Chondrocyte (in vitro differentiated cells): ENCODE results near the gene SMIM10. TPM values are rescaled to one million over a fixed set of nuclear protein-coding genes. Genes with fewer than 3 reads are reported as not detected.

Experiments
- total RNA-seq: library from RNA; stranded (reverse); gene quantifications from 3 replicates; pipeline ENCODE4 v1.2.1, GENCODE V29; 2021

Gene SMIM10
- total RNA-seq, 1 donor from 2014 or later = 4.7 TPM

Other genes starting within 250 kb of the SMIM10 start
- 7.2 to 12.2 TPM (median 7.8 TPM) in 3 replicates for gene PABIR2, start 193.8 kb upstream of the SMIM10 start, total RNA-seq
- gene MOSPD1, start 75.7 kb upstream of the SMIM10 start, total RNA-seq = 11.7 to 17.0 TPM (median 15.3 TPM) in 3 replicates
- 32.1 to 32.4 TPM (median 32.2 TPM) in 3 replicates for gene RTL8B, start 31.6 kb downstream of the SMIM10 start, total RNA-seq
- gene RTL8C, start 41.4 kb downstream of the SMIM10 start, total RNA-seq = 255 to 261 TPM (median 259 TPM) in 3 replicates
- 39.3 to 54.2 TPM (median 49.2 TPM) in 3 replicates for gene RTL8A, start 61.1 kb downstream of the SMIM10 start, total RNA-seq
- gene SMIM10L2B, start 107.7 kb downstream of the SMIM10 start, total RNA-seq = 2.2 to 3.3 TPM (median 3.3 TPM) in 3 replicates
- gene ETDB, start 129.5 kb downstream of the SMIM10 start, total RNA-seq = not detected in 3 replicates
- gene CT55, start 180.4 kb downstream of the SMIM10 start, total RNA-seq = not detected in 3 replicates